HL-60/S4 (cell line): ENCODE measurements around the gene CDK2AP2.
"Not testable (repeated sequence)": the region's sequence is repeated elsewhere in the genome, so short reads cannot be mapped to it uniquely, and the experiment has no call there.

Experiments used
- in situ Hi-C: fragments of 300-500 bp; cut with MboI; formaldehyde crosslinking; loops from 2 replicates; pipeline ENCODE4 v1.14.3; 2022; ENCODE audit warnings: low sequenced_read_pairs

CDK2AP2 gene

DNA sequence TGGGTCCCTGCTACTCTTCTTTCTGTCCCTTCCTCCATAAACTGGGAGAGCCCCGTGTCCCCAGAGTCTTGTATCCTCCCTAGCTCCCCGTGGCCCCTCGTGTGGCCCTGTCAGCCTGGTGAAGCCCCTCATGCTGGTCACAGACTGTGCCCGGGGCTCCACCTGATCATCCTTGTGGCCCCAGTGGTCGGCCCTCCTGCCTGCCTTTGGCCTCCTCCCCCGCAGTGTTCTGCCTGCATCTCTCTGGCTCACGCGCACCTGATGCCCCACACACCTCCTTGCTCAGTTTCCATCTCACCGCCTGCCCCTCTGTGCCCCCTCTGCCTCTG lies 16.5 kb upstream of the CDK2AP2 start:
- in situ Hi-C loops, result no loop called here

GRCh38 chr11:67523556-67524479 lies 15.9 kb upstream of the CDK2AP2 start:
- in situ Hi-C loops, result no loop called here

- in situ Hi-C loops, result no loop called here
Measured at GRCh38 chr11:67522844-67523555, 15.0 kb upstream of the CDK2AP2 start, which contains the start of gene CABP2. CABP2 (minus strand) TSS chr11:67523446; CDS start chr11:67523326, 120 bp downstream.

DNA sequence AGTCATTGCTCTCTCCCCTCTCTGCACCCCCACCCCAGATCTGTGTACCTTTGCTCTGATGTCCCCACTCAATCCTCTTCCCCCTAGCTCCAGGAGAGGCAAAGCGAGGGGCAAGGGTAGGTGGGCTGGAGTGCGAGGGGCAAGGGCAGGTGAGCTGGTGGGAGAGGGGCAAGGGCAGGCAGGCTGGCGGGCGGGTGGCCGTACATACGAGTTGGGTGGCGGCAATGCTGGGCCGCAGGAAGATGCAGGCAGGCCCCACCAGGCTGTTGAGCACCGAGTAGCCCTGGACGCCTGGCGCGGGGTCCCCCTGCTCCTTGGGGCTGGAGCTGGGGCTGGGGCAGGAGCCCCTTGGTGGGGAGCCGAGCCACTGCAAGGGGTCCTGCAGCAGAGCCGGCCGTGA lies 14.4 kb upstream of the CDK2AP2 start:
- in situ Hi-C loops, result no loop called here

DNA sequence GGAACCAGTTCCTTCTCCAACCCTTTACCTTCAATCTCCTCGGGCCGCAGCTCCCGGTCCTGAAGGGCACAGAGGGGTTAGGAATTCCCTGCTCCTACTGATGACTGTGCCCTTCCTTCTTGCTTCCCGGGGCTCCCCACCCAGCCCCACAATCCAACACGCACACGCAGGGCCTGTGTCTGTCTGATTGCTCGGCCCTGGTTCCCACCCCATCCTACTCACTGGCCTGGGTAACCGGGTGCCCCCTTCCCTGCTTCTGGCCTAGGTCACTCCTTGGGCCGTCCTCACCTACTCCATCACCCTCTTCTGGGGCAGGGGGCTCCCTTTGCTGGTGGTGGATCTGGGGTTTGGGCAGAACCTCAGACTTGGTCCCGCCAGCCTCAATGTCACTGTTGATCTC lies 14.0 kb upstream of the CDK2AP2 start:
- in situ Hi-C loops, result no loop called here

DNA sequence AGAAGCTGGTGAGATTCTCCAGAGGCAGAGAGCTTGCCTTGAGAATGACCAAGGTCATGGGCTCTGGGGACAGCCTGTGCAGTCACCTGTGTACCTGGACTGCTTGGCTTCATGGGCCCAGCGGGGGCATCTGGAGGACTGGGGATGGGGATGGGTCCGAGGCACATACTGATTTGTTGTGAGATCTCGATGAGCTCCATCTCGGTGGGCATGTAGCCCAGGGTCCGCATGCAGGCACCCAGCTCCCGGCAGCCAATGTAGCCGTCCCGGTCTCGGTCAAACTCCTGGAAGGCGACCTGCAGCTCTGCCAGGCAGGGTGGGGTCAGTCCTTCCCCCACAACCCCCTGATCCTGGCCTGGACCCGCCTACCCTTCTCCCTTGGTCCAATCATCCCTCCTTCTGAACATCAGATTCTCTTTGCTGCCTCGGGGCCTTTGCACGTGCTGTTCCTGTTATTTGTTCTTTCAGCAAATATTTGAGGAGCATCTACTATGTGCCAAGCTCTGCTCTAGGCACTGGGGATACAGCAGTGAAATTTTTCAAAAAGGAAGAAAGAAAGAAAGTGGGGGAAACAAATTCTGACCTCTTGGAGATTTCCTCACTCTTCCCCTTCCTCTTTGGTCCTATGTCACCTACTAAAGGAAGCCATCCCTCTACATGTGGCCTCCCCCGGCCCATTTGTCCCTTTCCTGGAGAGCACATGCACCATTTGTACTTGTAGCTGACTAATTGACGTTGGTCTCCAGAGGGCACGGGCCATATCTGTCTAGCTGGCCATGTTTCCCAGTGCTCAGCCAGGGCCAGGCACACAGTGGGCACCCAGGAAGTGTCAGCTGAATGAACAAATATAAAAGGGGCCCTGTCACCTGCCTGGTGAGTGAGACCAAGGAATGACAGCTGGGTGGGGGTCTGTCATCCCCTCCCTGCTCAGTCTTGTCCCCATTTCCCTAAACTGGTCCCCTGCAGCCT lies 13.2 kb upstream of the CDK2AP2 start:
- in situ Hi-C loops, result no loop called here

- in situ Hi-C loops, result no loop called here
Measured at GRCh38 chr11:67519726-67520125, 11.8 kb upstream of the CDK2AP2 start.

DNA sequence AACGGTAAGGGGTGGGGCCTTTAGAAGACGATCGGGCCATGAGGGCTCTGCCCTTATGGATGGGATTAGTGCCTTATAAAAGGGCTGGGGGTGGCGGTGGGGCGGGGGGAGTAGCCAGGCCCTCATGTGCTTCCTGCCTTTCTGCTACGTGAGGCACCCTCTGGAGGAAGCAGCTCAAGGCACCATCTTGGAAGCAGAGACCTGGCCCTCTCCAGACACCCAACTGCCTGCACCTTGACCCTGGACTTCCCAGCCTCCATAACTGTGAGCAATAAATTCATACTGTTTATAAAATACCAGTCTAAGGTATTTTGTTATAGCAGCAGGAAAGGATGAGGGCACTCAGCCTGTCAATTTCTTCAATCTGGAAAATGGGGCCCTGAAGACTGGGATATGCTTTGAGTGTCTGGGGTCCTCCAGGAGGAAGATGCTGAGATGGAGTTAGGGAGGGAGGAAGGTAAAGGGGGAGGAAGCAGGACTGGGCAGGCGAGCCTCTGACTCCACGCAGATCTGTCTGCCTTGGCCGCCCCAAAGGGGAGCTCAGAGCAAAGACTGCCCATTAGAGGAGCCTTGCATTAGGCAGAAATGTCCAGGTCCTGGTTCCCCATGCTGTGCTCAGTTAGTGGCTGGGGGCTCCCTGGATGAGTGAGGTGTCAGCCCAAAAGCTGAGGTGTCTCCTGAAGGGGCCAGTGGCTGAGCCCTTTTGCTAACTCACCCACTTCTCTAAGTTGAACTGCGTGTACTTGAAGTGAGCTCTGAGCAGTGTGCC lies 10.0 kb upstream of the CDK2AP2 start:
- in situ Hi-C loops, result no loop called here

DNA sequence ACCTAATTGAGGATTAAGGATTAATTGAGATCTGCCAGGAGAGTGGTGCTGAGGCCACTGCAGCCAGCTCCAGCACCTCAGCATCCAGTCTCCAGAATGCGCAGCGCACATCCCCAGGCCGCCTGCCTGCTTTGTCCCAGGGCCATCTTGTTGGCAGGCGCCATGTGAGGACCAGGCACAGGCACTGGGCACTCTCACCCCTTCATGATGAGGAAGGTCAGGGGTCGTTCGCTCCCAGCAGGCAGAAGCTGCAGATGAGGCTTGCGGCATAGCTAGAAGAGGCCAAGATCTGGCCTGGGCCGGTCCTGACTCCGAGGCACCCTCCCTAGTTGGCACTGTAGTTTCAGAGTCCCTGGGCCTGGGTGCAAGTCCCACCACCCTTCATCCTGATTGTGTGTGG lies 8.8 kb upstream of the CDK2AP2 start:
- in situ Hi-C loops, result no loop called here

DNA sequence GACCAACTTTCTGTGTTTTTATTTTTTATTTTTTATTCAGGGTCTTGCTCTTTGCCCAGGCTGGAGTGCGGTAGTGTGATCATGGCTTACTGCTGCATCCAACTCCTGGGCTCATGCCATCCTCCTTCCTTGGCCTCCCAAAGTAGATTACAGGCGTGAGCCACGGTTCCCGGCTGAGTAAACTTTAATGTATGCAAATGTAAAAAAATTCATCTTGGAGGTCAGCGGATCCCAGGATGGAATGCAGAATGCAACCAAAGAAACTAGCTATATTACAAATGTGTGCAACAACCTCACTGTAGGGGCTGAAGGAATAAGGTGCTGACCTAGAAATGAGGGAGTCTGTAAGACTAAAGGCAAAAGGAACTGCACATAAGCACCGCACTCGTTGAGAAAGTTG lies 6.2 kb upstream of the CDK2AP2 start:
- in situ Hi-C loops, result no loop called here

- in situ Hi-C loops, result not testable (repeated sequence)
Measured at GRCh38 chr11:67511558-67511957, 3.6 kb upstream of the CDK2AP2 start.

DNA sequence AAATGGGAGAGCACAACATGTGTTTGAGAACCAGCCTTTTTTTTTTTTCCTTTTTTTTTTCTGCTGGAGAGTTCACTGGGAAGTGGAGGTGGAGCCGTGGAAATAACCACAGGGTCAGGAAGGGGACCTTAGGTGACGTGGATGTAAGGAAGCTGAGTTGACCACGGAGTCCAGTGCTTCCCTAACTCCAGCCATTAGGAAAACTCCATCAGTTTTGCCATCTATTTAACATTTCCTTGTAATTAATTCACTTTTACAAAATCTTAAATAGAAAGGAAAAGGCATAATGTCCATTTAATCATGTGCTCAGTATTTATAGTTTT lies 2.0 kb upstream of the CDK2AP2 start:
- in situ Hi-C loops, result no loop called here

DNA sequence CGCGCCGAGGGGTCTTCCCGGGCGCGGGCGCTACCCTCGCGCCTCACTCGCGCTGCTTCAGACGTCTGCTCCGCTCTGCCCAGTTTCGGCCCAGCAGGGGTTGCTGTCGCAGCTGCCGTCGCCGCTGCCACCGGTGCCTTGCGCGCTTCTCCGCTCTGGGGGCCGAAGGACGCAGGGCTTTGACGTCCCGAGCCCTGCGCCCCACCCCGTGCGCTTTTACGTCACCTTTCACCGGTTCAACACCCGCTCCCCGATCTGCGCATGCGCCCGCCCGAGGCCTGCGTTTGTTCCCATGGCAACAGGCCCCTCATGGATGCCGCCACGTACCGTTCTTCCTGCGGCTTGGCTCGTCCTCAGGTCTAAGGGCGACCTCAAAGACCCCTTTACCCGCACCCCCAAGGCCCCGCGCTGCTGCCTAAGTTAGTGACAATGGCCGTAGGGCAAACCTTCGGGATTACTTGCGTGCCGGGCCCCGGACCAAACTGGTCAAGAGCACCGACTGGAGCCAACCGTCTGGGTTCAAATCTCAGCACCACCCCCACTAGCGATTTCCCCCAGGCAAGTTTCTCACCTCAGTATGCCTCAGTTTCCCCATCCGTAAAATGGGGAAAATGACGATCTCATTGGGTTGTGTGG lies 642 bp upstream of the CDK2AP2 start:
- in situ Hi-C loops, result no loop called here

DNA sequence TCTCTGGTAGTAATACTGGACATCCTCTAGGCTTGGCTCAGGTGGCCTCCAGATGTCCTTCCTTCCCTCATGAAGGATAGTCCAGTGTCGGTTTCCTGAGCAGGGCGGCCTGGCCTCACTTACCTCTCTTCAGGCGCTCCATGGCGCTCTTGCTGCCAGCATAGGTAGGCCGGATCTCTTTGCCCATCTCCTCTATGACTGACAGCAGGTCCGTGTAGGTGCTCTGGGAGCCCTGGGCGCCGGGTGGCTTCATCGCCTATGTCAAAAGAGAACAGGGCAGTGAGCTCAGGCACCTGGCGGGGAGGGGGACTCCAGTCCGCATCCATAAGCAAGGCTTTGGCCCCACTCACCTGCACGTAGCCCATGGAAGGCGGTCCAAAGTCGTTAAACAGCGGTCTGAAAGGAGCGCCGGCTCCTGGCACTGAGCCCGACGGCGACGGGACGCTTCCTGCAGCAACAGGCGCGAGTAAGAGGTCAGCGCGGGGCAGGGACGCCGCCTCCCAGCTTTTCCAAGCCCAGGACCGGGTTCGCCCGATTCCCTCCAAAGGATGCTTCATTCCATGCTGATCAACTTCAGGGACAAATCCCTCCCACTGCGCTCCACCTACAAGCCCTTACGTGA lies 609 bp downstream of the CDK2AP2 start:
- in situ Hi-C loops, result no loop called here

DNA sequence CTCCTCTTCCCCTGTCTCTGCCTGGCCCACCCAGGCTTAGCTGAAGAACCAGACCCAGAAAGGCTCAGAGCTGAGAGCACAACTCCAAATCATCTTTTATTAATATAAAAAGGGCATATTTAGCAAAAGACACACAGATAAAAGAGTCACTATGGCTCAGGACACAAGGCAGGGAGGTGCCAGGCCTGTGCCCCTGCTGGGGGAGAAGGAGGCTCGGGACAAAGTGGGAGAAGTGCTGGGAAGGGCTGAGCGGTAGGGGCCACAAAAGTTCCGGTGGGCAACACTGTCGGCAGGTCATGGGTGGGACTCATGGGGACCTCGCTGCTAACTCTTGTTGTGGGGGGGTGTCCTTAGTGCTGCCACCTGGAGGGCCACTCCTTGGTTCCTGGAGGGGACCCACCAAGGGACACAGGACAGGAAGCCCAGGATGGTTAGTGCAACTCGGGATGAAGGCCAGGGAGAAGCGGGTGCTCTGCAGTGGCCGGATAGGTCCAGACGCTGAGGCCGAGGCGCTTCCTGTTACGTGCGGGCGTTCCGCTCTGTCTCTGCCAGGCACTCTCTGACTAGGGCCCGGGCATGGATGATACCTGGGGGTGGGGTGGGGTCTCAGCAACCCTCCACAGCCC lies 1.4 kb downstream of the CDK2AP2 start:
- in situ Hi-C loops, result no loop called here

- in situ Hi-C loops, result no loop called here
Measured at GRCh38 chr11:67505605-67506396, 2.2 kb downstream of the CDK2AP2 start.

DNA sequence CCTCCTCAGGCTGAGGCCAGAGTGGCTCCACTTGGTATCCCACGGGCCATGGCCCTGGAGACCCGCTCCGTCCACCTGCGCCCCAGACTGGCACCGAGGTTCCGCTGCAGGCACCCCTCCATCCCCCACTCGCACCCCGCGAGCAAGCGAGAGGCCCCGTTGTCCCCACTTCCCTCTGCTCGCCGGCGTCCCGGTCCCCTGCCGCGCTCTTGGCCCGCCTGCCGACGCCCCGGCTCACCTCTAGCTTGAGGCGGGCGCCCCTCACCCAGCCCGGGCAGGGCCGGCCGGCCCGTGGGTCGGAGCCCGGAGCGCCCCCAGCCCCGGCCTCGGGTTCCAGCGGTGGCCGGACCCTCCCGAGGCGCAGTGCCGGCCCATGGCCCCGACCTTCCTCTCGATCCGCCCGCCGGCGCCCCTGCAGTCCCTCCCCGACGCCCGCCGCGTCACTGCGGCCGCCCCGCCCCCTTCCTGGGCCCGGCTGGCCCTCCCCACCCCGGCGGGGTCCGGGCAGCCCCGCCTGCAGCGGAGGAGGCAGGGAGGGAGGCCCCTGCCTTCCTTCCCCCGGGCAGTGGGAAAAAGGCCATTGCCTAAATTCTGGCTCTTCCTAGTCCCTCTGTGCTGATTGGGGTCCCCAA lies 2.9 kb downstream of the CDK2AP2 start, which contains the start of gene PITPNM1:
Gene PITPNM1 (minus strand): TSS at position 414 of the 632 bp plus-strand sequence. CDS start 1,183 bp downstream, outside the sequence.
- in situ Hi-C loops, result no loop called here
